ENCODE data around the gene EIF4E1B.

Gene EIF4E1B

DNA sequence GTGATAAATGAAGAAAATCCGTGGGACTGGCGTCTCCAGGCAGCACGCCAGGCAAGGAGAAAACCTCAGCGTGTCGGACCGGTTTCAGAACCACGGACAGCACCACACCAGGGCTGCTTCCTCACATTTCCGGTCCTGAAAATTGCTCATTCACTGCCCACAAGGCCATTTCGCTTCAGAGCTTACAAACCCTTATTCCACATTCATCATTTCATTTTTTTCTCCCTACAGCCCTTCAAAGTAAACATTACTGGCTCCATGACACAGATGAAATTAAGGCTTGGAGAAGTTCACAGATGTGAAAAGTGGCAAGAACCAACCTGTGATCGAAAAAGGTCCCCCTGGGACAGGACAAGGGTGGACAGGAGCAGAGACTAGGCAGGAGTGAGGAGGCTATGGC, 19.0 kb upstream of the EIF4E1B start:
- CTCF ChIA-PET, result no interaction called here
- TF ChIP-seq, protein P1, sequence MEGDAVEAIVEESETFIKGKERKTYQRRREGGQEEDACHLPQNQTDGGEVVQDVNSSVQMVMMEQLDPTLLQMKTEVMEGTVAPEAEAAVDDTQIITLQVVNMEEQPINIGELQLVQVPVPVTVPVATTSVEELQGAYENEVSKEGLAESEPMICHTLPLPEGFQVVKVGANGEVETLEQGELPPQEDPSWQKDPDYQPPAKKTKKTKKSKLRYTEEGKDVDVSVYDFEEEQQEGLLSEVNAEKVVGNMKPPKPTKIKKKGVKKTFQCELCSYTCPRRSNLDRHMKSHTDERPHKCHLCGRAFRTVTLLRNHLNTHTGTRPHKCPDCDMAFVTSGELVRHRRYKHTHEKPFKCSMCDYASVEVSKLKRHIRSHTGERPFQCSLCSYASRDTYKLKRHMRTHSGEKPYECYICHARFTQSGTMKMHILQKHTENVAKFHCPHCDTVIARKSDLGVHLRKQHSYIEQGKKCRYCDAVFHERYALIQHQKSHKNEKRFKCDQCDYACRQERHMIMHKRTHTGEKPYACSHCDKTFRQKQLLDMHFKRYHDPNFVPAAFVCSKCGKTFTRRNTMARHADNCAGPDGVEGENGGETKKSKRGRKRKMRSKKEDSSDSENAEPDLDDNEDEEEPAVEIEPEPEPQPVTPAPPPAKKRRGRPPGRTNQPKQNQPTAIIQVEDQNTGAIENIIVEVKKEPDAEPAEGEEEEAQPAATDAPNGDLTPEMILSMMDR (IDR thresholded peaks at IDR 0.05; ENCODE audit: control extremely low read depth, extremely low read depth, low read depth, missing control alignments), result no peak

DNA sequence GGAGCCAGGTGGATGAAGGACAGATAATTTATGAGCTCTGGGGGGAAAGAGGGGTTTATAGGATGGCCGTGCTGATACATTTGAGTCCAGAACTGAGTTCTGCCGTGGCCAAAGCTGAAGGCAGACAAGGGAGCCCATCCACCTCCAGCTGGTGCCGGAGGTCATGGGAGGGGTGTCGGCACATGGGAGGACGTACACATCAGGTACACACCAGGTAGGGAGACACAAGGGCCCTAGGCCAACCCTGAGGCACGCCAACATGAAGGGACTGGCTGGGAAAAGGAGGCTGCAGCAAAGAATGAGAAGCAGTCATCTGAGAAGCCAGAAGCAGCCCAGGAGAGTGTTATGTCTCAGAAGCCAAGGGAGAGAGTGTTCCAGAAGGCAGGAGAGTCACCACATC, 18.5 kb upstream of the EIF4E1B start:
- DNase-seq (ENCODE audit: extremely low spot score), result no peak
- TF ChIP-seq, protein P1 (IDR thresholded peaks at IDR 0.05; ENCODE audit: control extremely low read depth, extremely low read depth, low read depth, missing control alignments), result no peak
- POLR2A ChIA-PET, result no interaction called here
- CTCF ChIA-PET, result interaction anchor here (1.7 kb wide), 1 partner anchor 10 kb away, joined by 4 read pairs; no protein-coding TSS in a partner anchor

More for the DNA sequence above, 19.0 kb upstream of the EIF4E1B start:
- DNase-seq (ENCODE audit: extremely low spot score), result no peak
- POLR2A ChIA-PET, result no interaction called here

DNA sequence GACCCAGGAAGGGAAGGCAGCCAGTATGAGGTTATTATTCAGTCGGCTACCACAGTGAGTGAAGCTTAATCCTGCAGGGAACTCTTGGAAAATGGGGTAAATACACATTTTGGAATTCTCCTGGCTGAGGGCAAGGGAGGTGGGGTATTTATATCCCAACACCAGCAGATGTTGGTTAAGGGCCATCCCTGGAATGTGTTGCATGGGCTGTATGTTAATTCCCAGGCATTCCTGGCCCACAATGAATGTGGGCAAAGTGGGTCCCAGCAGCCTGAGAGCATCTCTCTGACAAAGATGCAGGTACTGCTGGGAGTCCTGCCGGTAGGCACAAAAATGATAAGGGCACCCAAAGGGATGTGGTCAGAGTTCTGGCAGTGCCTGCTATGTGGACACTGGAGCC, 17.6 kb upstream of the EIF4E1B start:
- DNase-seq (ENCODE audit: extremely low spot score), result no peak
- POLR2A ChIA-PET, result no interaction called here
- CTCF ChIA-PET, result interaction anchor here (1.1 to 1.7 kb wide), 2 partner anchors 9 to 39 kb away, joined by 4 to 5 read pairs; no protein-coding TSS in a partner anchor
- TF ChIP-seq, protein P1 (IDR thresholded peaks at IDR 0.05; ENCODE audit: control extremely low read depth, extremely low read depth, low read depth, missing control alignments), result no peak

DNA sequence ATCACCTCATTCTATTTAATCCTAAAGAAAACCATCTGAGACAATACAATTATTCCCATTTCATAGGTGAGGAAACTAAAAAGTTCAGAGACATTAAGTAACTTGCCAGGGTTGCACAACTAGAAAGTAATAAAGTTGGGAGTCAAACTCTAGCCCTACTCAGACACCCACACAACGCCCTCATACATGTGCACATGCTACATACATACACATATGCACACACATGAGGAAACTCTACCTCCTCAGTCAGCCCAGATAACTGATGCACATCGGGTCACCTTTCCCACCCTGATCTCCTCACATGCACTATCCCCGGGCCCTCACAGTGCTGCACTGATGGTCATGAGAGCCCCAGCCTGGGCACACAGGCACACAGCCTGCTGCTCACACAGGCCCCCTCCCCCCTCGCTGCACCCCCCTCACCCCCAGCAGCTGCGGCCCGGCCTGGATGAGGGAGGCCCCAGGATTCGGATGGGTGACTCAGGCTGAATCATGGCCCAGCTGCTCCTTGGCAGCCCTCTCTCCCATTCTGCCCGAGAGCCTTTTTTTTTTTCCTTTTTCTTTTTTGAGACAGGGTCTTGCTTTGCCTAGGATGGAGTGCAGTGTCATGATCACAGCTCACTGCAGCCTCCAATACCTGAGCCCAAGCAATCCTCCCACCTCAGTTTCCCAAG, 15.5 kb upstream of the EIF4E1B start:
- CTCF ChIA-PET, result no interaction called here
- TF ChIP-seq, protein P1 (IDR thresholded peaks at IDR 0.05; ENCODE audit: control extremely low read depth, extremely low read depth, low read depth, missing control alignments), result no peak
- no peak for DNase-seq (ENCODE audit: extremely low spot score)
- POLR2A ChIA-PET, result no interaction called here

DNA sequence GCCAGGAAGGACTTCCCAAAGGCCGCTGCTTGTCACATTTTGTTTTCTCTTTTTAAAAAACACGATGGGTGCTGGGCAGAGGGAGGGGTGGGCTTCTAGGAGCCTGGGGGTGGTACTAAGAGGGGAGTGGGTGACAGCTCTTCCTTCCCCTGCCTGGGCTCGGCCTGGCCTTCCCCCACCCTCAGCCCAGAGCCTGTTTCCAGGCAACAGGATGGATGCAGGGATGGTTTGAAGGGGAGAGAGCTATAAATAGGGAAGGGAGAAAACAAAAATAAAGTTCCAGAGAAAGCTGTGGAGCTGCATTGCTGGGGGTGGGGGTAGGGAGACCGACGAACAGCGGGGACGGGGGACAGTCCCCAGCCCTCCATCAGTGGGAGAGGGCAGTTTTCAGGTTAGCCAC, 14.0 kb upstream of the EIF4E1B start:
- ChIA-PET POLR2A (no interaction called here), CTCF (interaction anchor here (1.6 to 2.2 kb wide), 2 partner anchors 43 to 44 kb away, joined by 4 to 8 read pairs; no protein-coding TSS in a partner anchor)
- TF ChIP-seq, protein P1 (IDR thresholded peaks at IDR 0.05; ENCODE audit: control extremely low read depth, extremely low read depth, low read depth, missing control alignments), result no peak
- DNase-seq (ENCODE audit: extremely low spot score), result no peak

DNA sequence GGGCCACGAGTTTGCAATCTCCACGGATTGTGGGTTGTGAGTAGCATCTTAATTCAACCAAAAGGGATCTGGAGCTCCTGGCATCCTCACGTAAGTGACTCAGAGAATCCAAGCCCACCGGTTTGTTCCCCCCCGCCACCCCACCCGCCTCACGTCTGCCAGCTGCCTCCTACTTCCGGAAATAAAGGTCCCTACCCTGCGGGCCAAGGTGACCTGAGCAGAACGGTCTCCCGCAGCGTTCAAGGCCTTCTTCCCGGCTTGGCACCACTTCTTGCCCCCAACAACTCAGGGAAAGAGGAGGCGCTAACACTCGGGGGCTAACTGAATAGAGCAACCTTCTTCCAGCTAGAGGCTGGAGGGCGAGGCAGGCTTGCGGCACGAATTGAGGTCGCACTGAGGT, 11.7 kb upstream of the EIF4E1B start:
- TF ChIP-seq, protein P1 (IDR thresholded peaks at IDR 0.05; ENCODE audit: control extremely low read depth, extremely low read depth, low read depth, missing control alignments), result no peak
- ChIA-PET POLR2A (no interaction called here), CTCF (interaction anchor here (0.8 kb wide), 1 partner anchor 13 kb away, joined by 3 read pairs; no protein-coding TSS in a partner anchor)

More for the DNA sequence above, 11.7 kb upstream of the EIF4E1B start:
- no peak for DNase-seq (ENCODE audit: extremely low spot score)
